Natural killer cell (primary cell): ENCODE data around the gene MED27. TPM values are rescaled to one million over a fixed set of nuclear protein-coding genes. Genes with fewer than 3 reads are reported as not detected.

Source experiments
- ATAC-seq, 3 donors: fragments of 150-1000 bp in 2 of 3; fragments of 200-7000 bp in 1 of 3; cut with Tn5 transposase; 1 replicate in 1 of 3; 2 replicates in 2 of 3; pipeline ENCODE4 v1.10.0; 2021; ENCODE audit warnings: mild to moderate bottlenecking in 2 of 3, moderate library complexity in 2 of 3
- DNase-seq, 2 donors: peaks; one replicate each; pipeline versions ENCODE4 v3.0.0 to v3.0.0-alpha.2; 2013 to 2021; ENCODE audit warnings: mixed read lengths in 1 of 2
- H3K27ac ChIP-seq: one replicate; pipeline ENCODE4 v1.5.1; 2013; ENCODE audit warnings: mild to moderate bottlenecking, low read length
- H3K27me3 ChIP-seq: one replicate; pipeline ENCODE4 v1.6.1; 2013; ENCODE audit warnings: low read length; ENCODE audit not compliant: control insufficient read depth, insufficient read depth
- H3K36me3 ChIP-seq: one replicate; pipeline ENCODE4 v1.6.1; 2013; ENCODE audit warnings: low read length; ENCODE audit not compliant: control insufficient read depth, insufficient read depth
- H3K4me1 ChIP-seq: one replicate; pipeline ENCODE4 v1.6.1; 2013; ENCODE audit warnings: low read length; ENCODE audit not compliant: control insufficient read depth, insufficient read depth
- H3K4me3 ChIP-seq: one replicate; pipeline ENCODE4 v1.5.1; 2013; ENCODE audit warnings: low read length
- H3K9me3 ChIP-seq: one replicate; pipeline ENCODE4 v1.6.1; 2013; ENCODE audit warnings: low read length; ENCODE audit not compliant: control insufficient read depth, insufficient read depth
- H3K27ac Mint-ChIP-seq, 2 donors: one replicate each; pipeline ENCODE4 v1.8.0; 2022; ENCODE audit warnings: mild to moderate bottlenecking in 2 of 2, mixed read lengths in 2 of 2, moderate library complexity in 1 of 2
- H3K27me3 Mint-ChIP-seq, 2 donors: one replicate each; pipeline ENCODE4 v1.8.0; 2022; ENCODE audit warnings: low read depth in 2 of 2, mixed read lengths in 2 of 2
- H3K36me3 Mint-ChIP-seq: one replicate; pipeline ENCODE4 v1.8.0; 2022; ENCODE audit warnings: mixed read lengths
- H3K4me1 Mint-ChIP-seq, 2 donors: one replicate each; pipeline ENCODE4 v1.8.0; 2022; ENCODE audit warnings: mixed read lengths in 2 of 2
- H3K4me3 Mint-ChIP-seq: one replicate; pipeline ENCODE4 v1.8.0; 2022; ENCODE audit warnings: mild to moderate bottlenecking, moderate library complexity, mixed read lengths
- H3K9me3 Mint-ChIP-seq, 2 donors: one replicate each; pipeline ENCODE4 v1.8.0; 2022; ENCODE audit warnings: mixed read lengths in 2 of 2
- CTCF ChIP-seq: fragments of 200-600 bp; IDR thresholded peaks from one replicate; pipeline ENCODE4 v1.8.0; 2022; ENCODE audit warnings: antibody characterized with exemption
- WGBS: methylation state at CpG from one replicate; pipeline ENCODE4 v1.1.7; 2013; ENCODE audit warnings: missing lambda C conversion rate; ENCODE audit not compliant: insufficient coverage; 5-methylcytosine and 5-hydroxymethylcytosine counted together
- intact Hi-C: fragments of 100-400 bp; cut with micrococcal nuclease; formaldehyde crosslinking; loops from one replicate; pipeline ENCODE4 v1.14.2; 2022
- total RNA-seq, 4 donors: library from RNA; stranded (reverse); fragments of 120-200 nt in 1 of 4; gene quantifications; one replicate each; pipeline versions ENCODE4 v1.2.3 to v1.2.4, GENCODE V29; 2013 to 2022

Gene MED27
- total RNA-seq, 3 donors from 2014 or later (not counting 1 experiment from before 2014, with no cell fraction given) = 24.4 to 27.3 (median 26.9) TPM

GRCh38 chr9:131995382-131995781 is 84.3 kb downstream of the MED27 start:
- Mint-ChIP-seq H3K4me3 (no peak overlapping the region), H3K27me3 (no peaks in the 10 kb centered on the region), H3K4me1 (peaks cover 20 to 21% of the 10 kb centered on the region in 2 donors), H3K27ac (no peak overlapping the region), H3K9me3 (no peaks in the 10 kb centered on the region), H3K36me3 (no peaks in the 10 kb centered on the region)
- no peak for TF ChIP-seq CTCF
- H3K36me3 ChIP-seq = no peaks in the 10 kb centered on the region
- DNase-seq = no peak
- H3K4me3 ChIP-seq = no peak overlapping the region
- no peaks in the 10 kb centered on the region for H3K4me1 ChIP-seq
- no peaks in the 10 kb centered on the region for H3K27me3 ChIP-seq
- WGBS = 100% methylated on average over 2 of the region's 2 CpGs
- intact Hi-C loops = no loop called here
- no peak overlapping the region for H3K27ac ChIP-seq
- ATAC-seq = no peak
- H3K9me3 ChIP-seq = no peaks in the 10 kb centered on the region

- 81% methylated on average over 6 of the region's 6 CpGs for WGBS
Observed at GRCh38 chr9:131994364-131995125, 85.1 kb downstream of the MED27 start.

DNA sequence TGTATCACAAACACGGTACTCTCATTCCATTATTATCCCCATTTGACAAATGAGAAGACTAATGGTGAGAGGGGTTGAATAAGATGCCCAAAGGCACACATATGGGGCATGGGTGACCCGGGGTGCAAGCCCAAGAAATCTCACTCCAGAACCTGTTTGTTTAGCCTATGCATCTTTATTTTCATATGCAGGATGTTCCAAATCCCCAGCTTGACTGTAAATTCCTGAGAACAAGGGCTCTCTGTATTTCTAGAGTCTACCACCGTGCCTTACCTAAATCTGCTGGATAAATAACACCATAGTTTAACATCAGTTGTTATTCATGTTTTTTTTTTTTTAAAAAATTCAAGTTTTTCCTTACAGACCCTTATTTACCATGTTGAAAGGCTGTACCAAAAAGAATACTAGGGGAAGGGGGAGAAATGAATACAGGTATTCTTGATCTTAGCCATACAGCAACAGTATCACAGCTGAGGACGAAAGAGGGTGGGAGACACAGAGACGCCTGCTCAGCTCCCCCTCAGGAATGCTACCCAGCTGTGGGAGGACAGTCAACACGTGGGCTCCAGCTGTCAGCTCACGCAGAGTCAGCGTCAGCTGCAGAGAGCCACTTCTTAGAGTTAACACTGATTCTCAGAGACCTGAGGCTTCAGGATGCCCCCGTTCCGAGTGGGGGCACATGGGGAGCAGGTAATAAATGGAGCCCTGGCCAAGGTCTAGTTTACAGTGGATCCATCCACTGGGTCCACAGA is 86.6 kb downstream of the MED27 start:
- no peaks in the 10 kb centered on the region for H3K9me3 Mint-ChIP-seq
- H3K36me3 Mint-ChIP-seq = no peaks in the 10 kb centered on the region
- TF ChIP-seq CTCF = no peak
- H3K27ac Mint-ChIP-seq = no peak overlapping the region
- Histone ChIP-seq H3K27ac (no peak overlapping the region), H3K9me3 (no peaks in the 10 kb centered on the region), H3K4me3 (no peak overlapping the region), H3K27me3 (no peaks in the 10 kb centered on the region), H3K36me3 (no peaks in the 10 kb centered on the region), H3K4me1 (no peaks in the 10 kb centered on the region)
- H3K4me3 Mint-ChIP-seq = no peak overlapping the region
- peaks cover 0 to 10% of the 10 kb centered on the region in 2 donors for H3K4me1 Mint-ChIP-seq
- intact Hi-C loops = no loop called here
- ATAC-seq = no peak
- no peaks in the 10 kb centered on the region for H3K27me3 Mint-ChIP-seq
- WGBS = 97% methylated on average over 9 of the region's 10 CpGs
- DNase-seq = no peak

More at GRCh38 chr9:131994364-131995125, 85.1 kb downstream of the MED27 start:
- H3K9me3 Mint-ChIP-seq = no peaks in the 10 kb centered on the region
- H3K4me3 Mint-ChIP-seq = no peak overlapping the region
- no peak overlapping the region for H3K27ac Mint-ChIP-seq
- no peaks in the 10 kb centered on the region for H3K36me3 Mint-ChIP-seq
- Histone ChIP-seq H3K4me1 (no peaks in the 10 kb centered on the region), H3K27ac (no peak overlapping the region), H3K9me3 (no peaks in the 10 kb centered on the region), H3K4me3 (no peak overlapping the region), H3K36me3 (no peaks in the 10 kb centered on the region), H3K27me3 (no peaks in the 10 kb centered on the region)
- peaks cover 11 to 13% of the 10 kb centered on the region in 2 donors for H3K4me1 Mint-ChIP-seq
- TF ChIP-seq CTCF = no peak
- intact Hi-C loops = no loop called here
- no peaks in the 10 kb centered on the region for H3K27me3 Mint-ChIP-seq
- DNase-seq (no peak), ATAC-seq (no peak)
